HG02970 (cell line): Measurements from ENCODE around the gene HTATIP2.
A peak's percentile ranks its signal among the peaks of the same experiment; 100 is the strongest.
"Not testable (repeated sequence)": the region's sequence is repeated elsewhere in the genome, so short reads cannot be mapped to it uniquely, and the experiment has no call there.

Experiments used
- ATAC-seq: cut with Tn5 transposase; IDR thresholded peaks from one replicate; pipeline ENCODE4 v1.9.1; 2021; ENCODE audit warnings: mild to moderate bottlenecking, moderate library complexity, moderate number of reproducible peaks; ENCODE audit not compliant: unreplicated experiment, low FRiP score

HTATIP2 gene

DNA sequence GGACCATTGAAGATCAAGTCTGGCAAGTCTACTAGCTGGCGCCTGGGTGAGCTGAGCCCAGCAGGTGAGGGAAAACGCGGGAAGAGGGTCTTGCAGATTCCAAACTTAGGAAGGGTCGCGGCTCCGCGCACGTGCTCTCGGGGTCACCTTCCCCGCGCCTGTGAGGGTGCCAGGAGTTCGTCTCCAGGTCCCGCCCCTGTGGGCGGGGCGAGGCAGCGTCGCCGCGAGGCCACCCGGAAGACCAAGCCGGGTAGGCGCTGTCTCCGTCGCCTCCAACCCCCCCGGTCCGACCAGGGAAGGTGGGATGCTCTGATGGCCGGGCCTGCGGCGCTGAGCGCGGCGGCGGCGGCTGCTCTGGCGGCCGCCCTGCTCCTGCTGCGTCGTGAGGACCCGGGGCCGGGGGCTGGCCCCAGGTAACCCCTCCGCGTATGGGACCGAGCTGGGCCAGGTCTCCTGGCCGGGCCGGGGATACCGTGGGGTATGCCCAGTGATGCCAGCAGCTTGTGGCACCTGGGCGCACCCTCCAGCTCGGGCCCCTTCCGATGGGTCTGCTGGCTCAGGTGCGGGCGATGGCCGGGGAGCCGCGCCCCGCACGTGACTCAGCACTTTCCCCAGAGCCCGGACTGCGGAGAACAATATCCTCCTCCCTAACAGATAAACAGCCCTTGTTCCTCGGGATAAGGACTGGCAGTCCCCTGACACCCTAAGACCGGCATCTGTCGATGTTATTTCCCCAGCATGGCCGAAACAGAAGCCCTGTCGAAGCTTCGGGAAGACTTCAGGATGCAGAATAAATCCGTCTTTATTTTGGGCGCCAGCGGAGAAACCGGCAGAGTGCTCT lies at the start of gene HTATIP2:
Gene HTATIP2, plus strand, starts transcription at position 215 of the 841 bp plus-strand sequence. Its CDS starts 524 bp downstream, at position 739.
- ATAC-seq: peak; percentile 86

DNA sequence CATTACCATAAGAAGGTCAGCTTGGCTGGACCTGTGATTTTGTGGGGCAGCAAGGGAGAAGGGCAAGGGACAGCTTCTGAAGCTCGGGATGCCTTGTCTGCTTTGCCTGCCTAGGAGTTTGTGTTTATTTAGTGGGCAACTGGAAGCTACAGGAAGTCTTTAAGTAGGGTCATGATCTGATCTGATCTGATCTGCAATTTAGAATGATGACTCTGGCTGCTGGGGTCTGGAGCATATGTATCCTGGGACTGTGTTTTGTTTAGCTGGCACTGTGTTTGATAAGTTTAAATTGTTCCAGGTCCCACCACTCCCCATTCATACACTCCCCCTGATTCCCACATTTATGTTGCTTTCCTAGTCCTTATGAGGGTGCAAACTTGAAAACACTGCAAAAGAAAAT lies 47.7 kb upstream of the HTATIP2 start:
- no peak for ATAC-seq

DNA sequence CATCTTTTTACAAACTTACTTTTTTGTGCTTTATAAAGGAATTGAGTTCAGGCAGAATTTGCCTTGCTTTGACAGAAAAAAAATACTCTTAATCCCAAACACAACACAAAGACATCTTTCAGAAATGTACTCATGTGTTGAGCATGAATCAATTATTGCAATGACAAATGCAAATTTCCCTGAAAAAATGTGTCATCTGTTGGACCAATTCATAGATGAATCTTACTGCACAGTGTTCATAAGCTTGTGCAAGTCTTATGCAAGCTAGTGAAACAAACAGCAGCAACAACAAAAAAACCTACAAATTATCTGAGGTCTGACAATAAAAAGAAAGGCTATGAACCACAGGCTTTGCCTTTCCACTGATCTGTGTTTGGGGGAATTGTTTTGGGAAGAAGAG lies 42.3 kb upstream of the HTATIP2 start:
- no peak for ATAC-seq

DNA sequence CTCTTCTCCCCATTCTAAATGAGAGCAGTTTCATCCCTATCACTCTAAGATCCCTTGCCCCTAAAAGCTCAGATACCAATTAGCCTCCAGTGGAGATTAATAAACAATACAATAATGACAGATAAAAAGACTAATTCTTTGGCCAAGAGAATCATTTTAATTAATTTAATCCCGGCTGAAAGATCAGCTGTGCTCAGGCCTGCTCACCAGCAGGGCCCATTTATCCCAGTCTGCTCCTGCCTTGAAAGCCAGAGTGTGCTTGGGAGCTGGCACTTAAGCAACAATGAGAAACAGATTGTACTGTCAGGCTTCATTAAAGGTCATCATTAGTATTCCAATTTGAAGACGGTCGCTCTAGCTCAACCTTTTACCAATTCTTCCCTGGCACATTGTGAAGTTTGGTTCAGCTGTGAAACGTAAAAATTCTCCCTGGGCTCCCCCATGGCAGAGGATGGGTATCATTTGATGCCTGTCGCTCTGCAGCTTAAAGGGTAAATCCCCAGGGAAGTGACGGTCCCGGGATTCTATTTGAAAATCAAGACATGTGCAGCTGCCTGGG lies 36.1 kb upstream of the HTATIP2 start:
- no peak for ATAC-seq

DNA sequence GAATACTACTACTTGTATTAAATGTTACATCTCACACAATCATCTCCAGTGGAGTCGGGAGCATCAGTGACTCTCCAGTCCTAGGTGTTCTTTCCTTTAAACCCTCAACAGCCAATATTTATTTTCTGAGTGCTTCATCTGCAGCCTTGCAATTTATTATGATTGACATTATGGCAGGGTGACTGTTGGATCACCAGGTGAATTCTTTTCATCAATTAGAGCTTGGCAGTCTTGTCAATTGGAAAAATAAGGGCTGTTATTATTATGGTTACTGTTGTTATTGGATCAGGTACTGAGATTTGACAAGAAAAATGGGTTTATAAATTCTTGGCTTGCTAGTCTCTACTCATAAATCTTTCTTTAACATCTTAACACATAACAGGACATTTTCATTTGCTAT lies 27.5 kb upstream of the HTATIP2 start:
- ATAC-seq: no peak

DNA sequence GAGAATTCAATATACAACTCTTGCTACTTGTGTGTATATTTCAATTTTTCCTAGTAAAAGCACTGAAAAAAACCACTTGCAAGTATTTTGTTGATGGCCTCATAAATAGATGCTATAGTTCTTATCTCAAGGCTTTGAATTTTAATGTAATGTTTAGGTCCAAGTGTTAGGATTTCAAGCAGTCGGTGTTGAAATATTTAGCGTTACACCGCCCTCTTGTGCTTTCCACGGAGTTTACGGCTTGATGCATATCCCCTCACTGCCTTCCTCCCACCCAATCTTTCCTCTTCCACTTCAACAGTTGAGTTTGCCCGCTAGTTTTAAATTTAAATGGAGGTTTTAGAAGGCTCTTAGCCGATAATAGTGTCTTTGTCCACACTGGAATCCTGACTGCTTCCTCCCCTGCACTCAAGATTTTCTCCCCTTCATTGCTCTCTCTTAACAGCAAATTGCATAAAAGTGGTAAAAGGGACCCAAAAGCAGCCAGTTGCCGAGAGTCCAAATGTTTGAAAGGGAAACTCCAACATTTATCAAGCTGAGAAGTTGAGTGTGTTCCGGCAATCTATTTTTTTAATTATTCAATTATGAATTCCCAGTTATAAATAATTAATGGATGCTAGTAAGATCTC lies 25.9 kb upstream of the HTATIP2 start:
- no peak for ATAC-seq

DNA sequence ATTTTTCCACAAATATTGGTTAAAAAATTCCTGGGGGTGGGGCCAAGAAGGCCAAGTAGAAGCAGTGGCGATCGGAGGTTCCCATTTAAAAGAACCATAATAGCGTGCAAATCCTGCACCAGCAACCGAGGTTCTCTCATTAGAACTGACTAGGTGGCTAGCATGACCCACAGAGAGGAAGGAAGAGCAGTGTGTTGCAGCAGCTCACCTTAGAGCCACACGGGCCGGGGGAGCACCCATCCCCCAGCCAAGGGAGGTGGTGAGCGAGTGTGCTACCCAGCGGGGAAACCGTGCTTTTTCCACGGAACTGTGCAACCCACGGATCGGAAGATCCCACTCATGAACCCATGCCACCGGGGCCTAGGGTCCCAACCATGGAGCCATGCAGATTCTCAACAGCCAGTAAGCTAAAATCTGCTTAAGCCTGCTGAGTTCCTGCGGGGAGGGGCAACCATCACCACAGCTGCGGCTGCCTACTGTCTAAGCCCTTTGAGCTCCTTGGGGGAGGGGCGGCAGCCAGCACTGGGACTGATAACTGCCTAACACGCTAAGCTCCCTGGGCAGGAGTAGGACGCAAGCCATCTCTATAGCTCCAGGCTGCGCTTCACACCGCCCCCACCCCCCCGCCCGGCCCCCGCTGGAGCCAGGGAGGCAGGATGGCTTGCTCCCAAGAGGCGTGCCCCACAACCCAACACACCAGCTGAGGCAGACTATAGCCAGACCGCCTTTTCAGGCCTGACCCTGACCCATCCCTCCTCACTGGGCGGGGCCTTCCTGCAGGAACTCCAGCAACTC lies 21.0 kb upstream of the HTATIP2 start:
- ATAC-seq: no peak

DNA sequence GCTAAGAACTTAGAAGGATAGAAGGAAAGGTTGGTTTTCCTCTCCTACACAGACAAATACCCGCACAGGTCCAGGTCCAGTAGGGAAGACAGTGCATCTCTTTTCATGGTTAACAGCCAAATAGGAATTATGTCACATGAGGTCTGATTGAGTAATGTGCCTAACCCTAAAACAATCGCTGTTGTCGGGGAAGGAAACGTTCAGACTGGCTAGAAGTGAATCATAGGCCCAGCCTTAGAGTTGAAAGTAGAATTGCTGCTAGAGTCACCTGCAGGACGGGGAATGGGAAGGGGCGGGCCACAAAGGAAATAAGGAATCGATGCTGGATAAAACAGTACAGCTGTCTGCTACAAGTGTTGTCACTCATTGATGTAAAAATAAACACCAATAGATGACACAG lies 12.4 kb upstream of the HTATIP2 start:
- ATAC-seq: no peak

DNA sequence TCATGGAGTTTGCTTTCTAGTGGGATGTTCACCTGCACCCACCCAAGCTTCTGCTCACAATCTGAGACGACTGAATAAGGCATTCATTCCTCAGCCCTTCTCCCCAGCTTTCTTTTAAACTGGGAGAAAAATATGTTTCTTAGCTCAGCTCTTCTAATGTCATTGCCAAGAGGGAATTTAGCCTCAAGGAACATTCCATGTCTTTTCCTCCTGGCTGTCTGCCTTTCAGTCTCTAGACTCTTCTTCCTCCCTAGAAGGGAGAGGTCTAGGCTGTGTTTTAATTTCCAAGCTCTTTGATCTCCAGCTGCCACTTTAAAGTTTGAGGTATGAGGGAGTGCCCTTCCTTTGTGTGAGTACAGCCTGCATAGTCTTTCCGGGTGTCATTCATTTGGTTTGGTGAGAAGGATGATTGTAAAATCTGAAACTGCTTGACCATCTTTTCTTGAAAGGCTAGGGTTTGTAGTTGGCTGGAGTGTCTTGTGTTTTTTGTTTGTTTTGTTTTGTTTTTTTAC lies 11.7 kb upstream of the HTATIP2 start:
- no peak for ATAC-seq

DNA sequence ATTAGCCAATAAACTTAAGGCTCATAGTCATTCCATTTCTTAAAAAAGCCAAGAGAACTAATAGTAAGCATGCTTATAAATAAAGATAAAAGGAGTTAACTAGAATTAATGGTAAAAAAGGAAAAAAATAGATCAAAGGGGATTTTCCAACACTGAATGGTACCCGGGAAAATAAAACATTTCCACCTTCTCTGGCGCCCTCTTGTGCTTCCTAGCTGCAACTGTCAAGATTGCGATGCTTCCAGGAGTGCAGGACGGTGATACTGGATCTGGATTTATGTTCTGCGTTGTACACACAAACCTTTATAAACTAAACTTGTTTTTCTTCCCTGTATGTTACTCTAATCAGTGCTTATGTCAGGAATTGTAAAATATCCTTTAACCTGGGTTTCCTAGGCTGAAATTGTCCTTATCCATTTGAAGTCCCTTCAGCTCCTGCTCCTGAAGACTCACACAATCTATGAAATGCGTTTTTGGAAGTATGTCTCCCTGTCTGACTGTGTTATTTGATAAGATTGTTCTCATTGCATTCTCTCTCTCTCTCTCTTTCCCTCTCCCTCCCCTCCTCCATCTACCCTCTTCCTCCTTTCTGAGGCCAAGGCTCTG lies 9.6 kb upstream of the HTATIP2 start:
- ATAC-seq: no peak

DNA sequence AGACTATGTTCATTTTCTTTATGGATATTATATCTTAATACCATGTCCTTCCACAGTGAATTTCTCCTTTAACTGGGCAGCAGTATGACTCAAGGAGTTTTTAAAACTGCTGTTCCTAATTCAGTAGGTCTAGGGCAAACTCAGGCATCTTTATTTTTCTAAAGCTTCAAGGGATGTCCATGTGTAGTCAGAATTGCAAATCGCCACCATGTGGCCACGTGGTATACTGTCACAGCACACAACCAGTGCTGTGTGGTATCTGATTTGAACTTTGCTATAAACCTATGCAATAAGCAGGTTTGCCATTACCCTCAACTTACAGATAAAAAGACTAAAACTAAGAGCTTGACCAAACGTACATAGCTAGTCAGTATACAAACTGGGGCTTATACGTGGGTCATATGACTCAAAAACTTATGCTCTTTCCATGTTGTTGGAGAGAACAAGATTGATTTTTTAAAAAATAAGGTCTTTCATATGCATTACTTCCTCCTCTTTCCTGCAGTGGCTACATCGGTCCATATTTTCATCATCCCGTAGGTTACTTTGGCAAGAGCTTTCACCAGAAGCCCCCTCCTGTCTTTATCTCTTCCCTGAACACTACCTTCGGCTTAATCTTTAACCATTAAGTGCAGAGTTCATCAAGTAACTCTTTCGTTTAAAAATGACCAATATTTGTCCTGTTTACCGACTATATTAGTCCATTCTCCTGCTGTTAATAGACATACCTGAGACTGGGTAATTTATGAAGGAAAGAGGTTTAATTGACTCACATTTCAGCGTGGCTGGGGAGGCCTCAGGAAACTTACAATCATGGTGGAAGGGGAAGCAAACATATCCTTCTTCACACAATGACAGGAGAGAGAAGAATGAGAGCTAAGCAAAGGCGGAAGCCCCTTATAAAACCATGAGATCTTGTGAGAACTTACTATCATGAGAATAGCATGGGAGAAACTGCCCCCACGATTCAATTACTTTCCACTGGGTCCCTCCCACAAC lies 8.0 kb upstream of the HTATIP2 start:
- peak; percentile 61 for ATAC-seq

DNA sequence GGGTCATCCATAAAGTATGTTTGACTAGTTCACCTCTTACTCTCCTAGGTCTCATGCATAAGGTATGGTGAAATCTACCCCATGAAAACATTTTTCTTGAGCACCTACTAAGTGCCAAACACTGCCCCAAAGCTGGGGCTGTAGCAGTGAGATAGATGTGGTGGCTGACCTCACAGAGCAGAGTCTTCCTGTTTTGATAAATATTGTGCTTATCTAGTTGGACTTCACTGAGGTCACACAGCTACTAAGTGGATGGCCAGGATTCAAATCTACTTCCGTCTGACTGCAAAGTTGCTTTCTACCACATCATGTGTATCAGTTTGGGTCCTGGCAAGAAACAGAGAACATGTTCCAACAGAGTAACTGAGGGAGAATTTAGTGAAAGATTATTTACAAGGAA lies 6.4 kb upstream of the HTATIP2 start:
- ATAC-seq: no peak

DNA sequence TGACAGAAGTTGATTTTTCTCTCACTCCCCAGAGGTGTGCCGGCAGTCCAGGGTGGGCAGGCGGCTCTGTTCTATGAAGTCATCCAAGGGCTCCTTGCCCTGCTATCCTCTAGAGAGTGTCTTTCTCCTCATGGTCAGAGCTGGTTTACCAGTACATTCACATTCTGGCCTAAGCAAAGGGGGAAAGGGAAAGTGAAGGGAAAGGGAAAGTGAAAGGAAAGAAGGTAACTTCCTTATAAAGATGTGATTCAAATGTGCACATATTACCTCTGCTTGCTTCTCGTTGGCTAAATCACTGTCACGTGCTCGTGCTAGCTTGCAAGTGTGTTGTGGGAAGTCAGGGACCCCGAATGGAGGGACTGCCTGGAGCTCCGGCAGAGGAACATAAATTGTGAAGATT lies 2.9 kb upstream of the HTATIP2 start:
- ATAC-seq: no peak

DNA sequence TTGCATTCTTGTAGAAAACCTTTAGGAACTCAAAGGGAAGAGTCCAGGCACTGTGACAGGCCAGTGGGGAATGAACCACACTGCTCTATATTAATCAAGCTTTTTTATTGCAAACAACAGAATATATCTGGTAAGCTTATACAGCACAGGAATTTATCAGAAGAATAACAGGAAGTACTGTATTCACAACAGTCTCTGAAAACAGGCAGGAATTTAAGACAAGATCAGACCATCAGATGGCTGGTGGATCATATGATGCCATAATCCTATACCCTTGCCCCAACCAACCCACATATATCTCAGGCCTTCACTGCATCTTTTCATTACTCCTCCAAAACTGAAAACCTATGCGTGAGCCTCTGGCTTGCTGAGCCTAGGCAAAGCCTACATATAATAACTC lies 1.0 kb upstream of the HTATIP2 start:
- no peak for ATAC-seq

DNA sequence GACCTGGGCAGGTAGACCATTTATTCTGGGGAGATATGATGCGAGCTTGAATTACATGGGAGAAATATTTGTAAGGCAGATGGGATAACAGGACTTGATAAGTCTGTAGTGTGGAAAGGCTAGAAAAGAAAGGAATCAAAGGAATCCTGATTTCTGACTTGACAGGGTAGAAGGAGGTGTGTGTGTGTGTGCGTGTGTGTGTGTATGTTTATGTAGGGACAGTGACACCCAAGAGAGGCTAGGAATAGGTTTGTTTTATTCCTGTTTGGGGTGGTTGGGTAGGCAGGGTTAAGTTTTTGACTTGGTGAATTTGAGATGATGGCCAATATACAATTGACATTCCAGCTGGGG lies 390 bp upstream of the HTATIP2 start:
- ATAC-seq: no peak

DNA sequence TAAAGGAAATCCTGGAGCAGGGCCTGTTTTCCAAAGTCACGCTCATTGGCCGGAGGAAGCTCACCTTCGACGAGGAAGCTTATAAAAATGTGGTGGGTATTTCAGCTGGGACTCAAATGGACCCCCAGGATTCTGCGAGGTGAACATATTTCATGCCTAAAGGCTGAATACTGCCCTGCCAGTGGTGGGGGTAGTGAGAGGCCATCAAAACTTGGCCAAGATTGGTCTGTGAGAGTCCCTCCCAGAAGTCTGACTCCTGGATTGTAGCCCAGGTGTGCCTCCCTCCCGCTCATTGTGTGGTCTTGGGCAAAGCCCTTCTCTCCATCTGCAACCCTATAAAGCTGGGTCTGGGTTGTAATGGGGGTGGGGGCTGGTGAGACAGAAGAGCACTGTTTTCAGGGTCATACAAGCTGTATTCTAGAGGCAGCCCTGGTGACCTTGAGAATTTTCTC lies 853 bp downstream of the HTATIP2 start:
- no peak for ATAC-seq

DNA sequence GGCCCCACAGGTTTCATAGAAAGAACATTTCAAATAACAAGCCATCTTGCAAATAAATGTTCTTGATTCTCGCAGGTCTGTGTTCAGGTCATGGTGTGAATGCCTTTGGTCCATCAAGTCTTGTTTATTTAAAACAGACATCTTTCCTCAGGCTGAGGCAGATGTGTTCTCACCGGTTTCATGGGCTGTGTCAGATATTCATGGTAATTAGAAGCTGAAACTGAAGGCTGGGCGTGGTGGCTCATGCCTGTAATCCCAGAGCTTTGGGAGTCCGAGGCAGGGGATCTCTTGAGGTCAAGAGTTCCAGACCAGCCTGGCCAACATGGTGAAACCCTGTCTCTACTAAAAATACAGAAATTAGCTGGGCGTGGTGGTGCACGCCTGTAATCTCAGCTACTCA lies 2.0 kb downstream of the HTATIP2 start:
- ATAC-seq: not testable (repeated sequence)

DNA sequence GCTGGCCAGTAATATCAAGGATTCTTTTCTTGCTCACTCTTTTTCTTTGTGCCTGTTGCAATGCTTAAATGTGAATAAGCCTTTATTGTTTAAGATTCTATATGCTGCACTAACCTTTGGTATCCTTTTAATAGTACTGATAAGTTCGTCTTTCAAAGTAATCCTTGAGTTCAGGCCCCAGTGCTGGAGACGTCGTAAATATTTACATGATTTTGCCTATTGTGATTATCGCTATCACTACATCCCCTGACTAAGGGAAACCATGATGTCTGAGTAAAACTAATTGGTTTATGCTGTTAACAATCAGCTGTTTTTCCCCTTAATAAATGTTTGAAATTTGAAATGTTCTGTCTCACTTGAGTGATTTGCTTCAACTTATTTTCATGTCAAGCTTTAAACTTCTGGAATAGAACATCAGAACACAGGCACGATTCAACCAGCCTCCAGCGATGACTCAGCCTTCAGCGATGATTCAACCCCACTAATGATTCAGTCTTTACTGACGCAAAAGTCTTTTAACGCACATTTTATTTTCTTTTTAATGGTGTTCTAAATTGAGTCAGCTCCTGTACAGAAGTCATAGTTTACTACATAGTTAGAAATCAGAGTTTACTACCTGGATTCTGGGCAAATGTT lies 3.9 kb downstream of the HTATIP2 start:
- ATAC-seq: no peak

DNA sequence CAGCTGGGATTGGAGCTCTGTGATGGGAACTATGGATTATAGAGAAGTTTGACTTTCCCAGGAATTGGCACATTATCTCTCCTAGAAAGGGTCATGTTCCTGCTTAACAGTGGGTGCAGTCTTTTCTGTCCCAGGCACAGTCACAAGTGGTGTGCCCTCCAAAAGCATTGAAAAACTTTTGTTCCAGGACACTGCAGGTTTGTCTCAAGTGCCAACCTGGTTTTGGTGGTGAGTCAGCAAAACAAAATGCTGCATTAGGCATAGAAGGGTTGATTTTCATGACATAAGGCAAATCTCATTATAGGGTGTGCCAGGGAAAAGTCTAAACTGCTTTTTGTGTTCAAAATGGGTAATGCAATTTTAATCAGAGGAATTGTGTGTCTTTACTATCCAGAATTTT lies 4.9 kb downstream of the HTATIP2 start:
- no peak for ATAC-seq
